Activated CD8-positive, alpha-beta memory T cell treated with anti-CD3 and anti-CD28 coated beads, Interleukin-2, amount 50 U/mL, for 1 hour (primary cell): ENCODE results near the gene SPATS2L.

ENCODE experiments used
- DNase-seq: peaks from one replicate; pipeline ENCODE4 v3.0.0-alpha.2; 2020; ENCODE audit errors: extremely low read depth

The SPATS2L gene

GRCh38 chr2:200442471-200442870, 136.0 kb downstream of the SPATS2L start:
- DNase-seq, result no peak

GRCh38 chr2:200443376-200443775, 136.9 kb downstream of the SPATS2L start:
- no peak for DNase-seq

- no peak for DNase-seq
These were observed 137.4 kb downstream of the SPATS2L start for GRCh38 chr2:200443916-200444315.

GRCh38 chr2:200444530-200444929, 138.0 kb downstream of the SPATS2L start:
- DNase-seq, result no peak

GRCh38 chr2:200445284-200445683, 138.8 kb downstream of the SPATS2L start:
- no peak for DNase-seq

GRCh38 chr2:200446612-200447011, 140.1 kb downstream of the SPATS2L start:
- no peak for DNase-seq

GRCh38 chr2:200447139-200447855, 140.8 kb downstream of the SPATS2L start:
- DNase-seq, result no peak

GRCh38 chr2:200448455-200448854, 142.0 kb downstream of the SPATS2L start:
- no peak for DNase-seq

- DNase-seq, result no peak
These were observed 142.7 kb downstream of the SPATS2L start for GRCh38 chr2:200449149-200449548.

- DNase-seq, result no peak
These were observed 143.8 kb downstream of the SPATS2L start for GRCh38 chr2:200450288-200450687.

GRCh38 chr2:200451511-200451910, 145.0 kb downstream of the SPATS2L start:
- DNase-seq, result no peak

- DNase-seq, result no peak
These were observed 145.9 kb downstream of the SPATS2L start for GRCh38 chr2:200452377-200452776.

- no peak for DNase-seq
These were observed 146.8 kb downstream of the SPATS2L start for GRCh38 chr2:200453142-200453852.

GRCh38 chr2:200453853-200454534, 147.5 kb downstream of the SPATS2L start:
- no peak for DNase-seq

GRCh38 chr2:200454927-200455801, 148.7 kb downstream of the SPATS2L start:
- DNase-seq, result no peak

- DNase-seq, result no peak
These were observed 149.5 kb downstream of the SPATS2L start for GRCh38 chr2:200455958-200456421.

GRCh38 chr2:200456567-200456966, 150.1 kb downstream of the SPATS2L start:
- no peak for DNase-seq

- no peak for DNase-seq
These were observed 152.6 kb downstream of the SPATS2L start for GRCh38 chr2:200459101-200459500.

GRCh38 chr2:200461846-200462710, 155.6 kb downstream of the SPATS2L start:
- no peak for DNase-seq

GRCh38 chr2:200463452-200463851, 157.0 kb downstream of the SPATS2L start:
- no peak for DNase-seq
